ENCODE measurements around the gene SOWAHD.

GRCh38 chrX:119721487-119721886 is 36.9 kb upstream of the SOWAHD start:
- TF ChIP-seq RCOR1 (IDR thresholded peaks at IDR 0.05; ENCODE audit: low read depth, low read length) (no peak), CTCF (IDR thresholded peaks at IDR 0.05) (no peak), HDAC2 (IDR thresholded peaks at IDR 0.05) (no peak), MAFK (IDR thresholded peaks at IDR 0.05; ENCODE audit: partially characterized antibody) (no peak), CHD2 (IDR thresholded peaks at IDR 0.05; ENCODE audit: low read length, partially characterized antibody) (no peak), POLR2A (IDR thresholded peaks at IDR 0.05; ENCODE audit: low read length) (no peak), HOXA7 (CRISPR knock-in tag; IDR thresholded peaks at IDR 0.05) (no peak), RFX5 (IDR thresholded peaks at IDR 0.05) (no peak)
